DND-41 (cell line): ENCODE data around the gene WRNIP1.

ENCODE experiments used
- CTCF ChIP-seq: IDR thresholded peaks from 2 replicates; pipeline ENCODE4 v1.5.1; 2012; ENCODE audit warnings: borderline replicate concordance, low read length, moderate library complexity, mild to moderate bottlenecking; ENCODE audit not compliant: poor library complexity, severe bottlenecking; ENCODE audit errors: extremely low read depth
- EZH2 ChIP-seq: IDR thresholded peaks from 3 replicates; pipeline ENCODE4 v1.6.1; 2012; ENCODE audit warnings: borderline replicate concordance, low read depth, mild to moderate bottlenecking, moderate library complexity, low read length, inconsistent platforms; ENCODE audit not compliant: severe bottlenecking

GRCh38 chr6:2750832-2751231, 14.4 kb upstream of the WRNIP1 start, which contains the start of gene MYLK4:
- TF ChIP-seq EZH2 (no peak), CTCF (no peak)
